Activated CD4-positive, alpha-beta T cell treated with anti-CD3 and anti-CD28 coated beads for 36 hours (primary cell): ENCODE results near the gene MPP2. TPM values are rescaled to one million over a fixed set of nuclear protein-coding genes. Genes with fewer than 3 reads are reported as not detected.
A peak's percentile ranks its signal among the peaks of the same experiment; 100 is the strongest.
"Not testable (repeated sequence)": the region's sequence is repeated elsewhere in the genome, so short reads cannot be mapped to it uniquely, and the experiment has no call there.

Source experiments
- ATAC-seq: fragments of 200-7000 bp; cut with Tn5 transposase; one replicate; pipeline ENCODE4 v1.10.0; 2021; ENCODE audit warnings: mild to moderate bottlenecking, moderate library complexity
- CTCF ChIA-PET: fragments of 350-600 bp; sonication (Branson Sonifier 250); formaldehyde crosslinking; loops from one replicate; lab custom pipeline; 2021; ENCODE audit warnings: antibody characterized with exemption; lab: Charles Lee
- POLR2A ChIA-PET: fragments of 350-600 bp; sonication (Branson Sonifier 250); formaldehyde crosslinking; loops from one replicate; lab custom pipeline; 2021; ENCODE audit warnings: antibody characterized with exemption, inconsistent platforms; lab: Charles Lee
- DNase-seq: peaks from one replicate; pipeline ENCODE4 v3.0.0-alpha.2; 2020
- H3K27ac Mint-ChIP-seq: one replicate; pipeline ENCODE4 v1.8.0; 2021; ENCODE audit warnings: mixed read lengths
- H3K27me3 Mint-ChIP-seq: one replicate; pipeline ENCODE4 v1.8.0; 2021; ENCODE audit warnings: mixed read lengths
- H3K36me3 Mint-ChIP-seq: one replicate; pipeline ENCODE4 v1.8.0; 2021; ENCODE audit warnings: low read depth, mixed read lengths
- H3K4me1 Mint-ChIP-seq: one replicate; pipeline ENCODE4 v1.8.0; 2021; ENCODE audit warnings: mixed read lengths
- H3K4me3 Mint-ChIP-seq: one replicate; pipeline ENCODE4 v1.8.0; 2021; ENCODE audit warnings: mild to moderate bottlenecking, moderate library complexity, mixed read lengths
- H3K9me3 Mint-ChIP-seq: one replicate; pipeline ENCODE4 v1.8.0; 2021; ENCODE audit warnings: low read depth, mixed read lengths
- intact Hi-C, 2 experiments: fragments of 100-400 bp; cut with DNase I in 1 of 2; cut with micrococcal nuclease in 1 of 2; formaldehyde crosslinking; loops; one replicate each; pipeline versions ENCODE4 v1.14.2 to v1.15.1; 2022 to 2024; cut with DNase I, micrococcal nuclease
- total RNA-seq, 2 experiments: library from RNA; stranded (reverse); gene quantifications; one replicate each; pipeline ENCODE4 v1.2.3, GENCODE V29; 2021

MPP2 gene
- total RNA-seq, 2 experiments from 2014 or later = 1.2 to 1.3 TPM

DNA sequence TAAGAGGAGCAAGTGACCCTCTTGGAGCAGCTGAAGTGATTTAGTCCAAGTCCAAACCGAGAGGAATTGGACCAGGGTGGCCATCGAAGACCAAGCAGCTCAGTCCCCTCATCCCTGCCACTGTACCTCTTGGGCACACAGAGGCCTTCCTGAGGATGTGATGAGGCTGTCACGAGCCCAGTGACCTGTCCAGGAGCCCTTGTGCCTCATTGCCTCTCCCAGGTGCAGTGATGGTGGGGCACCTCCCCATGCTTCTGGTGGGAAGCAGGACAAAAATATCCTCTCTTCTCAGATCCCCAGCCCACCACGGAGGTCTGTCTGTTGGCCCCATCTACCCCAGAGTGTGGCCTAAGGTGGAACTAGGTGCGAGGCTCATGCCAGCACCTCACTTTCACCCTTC, 63.1 kb downstream of the MPP2 start:
- Mint-ChIP-seq H3K4me3 (no peak overlapping the region), H3K36me3 (no peaks in the 10 kb centered on the region), H3K27me3 (peaks cover 24% of the 10 kb centered on the region), H3K9me3 (no peaks in the 10 kb centered on the region), H3K4me1 (no peaks in the 10 kb centered on the region), H3K27ac (no peak overlapping the region)
- no peak for ATAC-seq
- DNase-seq = no peak
- intact Hi-C loops = no loop called here
- CTCF ChIA-PET = interaction anchor here (0.6 to 1.2 kb wide), 3 partner anchors 9 to 510 kb away, joined by 3 to 5 read pairs (median 5); no protein-coding TSS in a partner anchor
- POLR2A ChIA-PET = no interaction called here

DNA sequence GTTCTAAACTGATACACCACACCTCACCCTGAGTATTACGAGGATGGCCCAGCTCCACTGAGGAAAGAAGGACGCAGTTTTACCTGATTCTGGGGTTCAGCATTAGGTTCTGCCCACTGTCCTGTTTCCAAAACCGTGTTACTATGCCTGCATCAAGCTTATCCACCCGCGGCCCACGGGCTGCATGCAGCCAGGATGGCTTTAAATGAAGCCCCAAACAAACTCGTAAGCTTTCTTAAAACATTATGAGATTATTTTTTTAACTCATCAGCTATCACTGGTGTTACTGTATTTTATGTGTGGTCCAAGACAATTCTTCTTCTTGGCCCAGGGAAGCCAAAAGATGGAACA, 64.4 kb downstream of the MPP2 start:
- intact Hi-C loops = no loop called here
- H3K27me3 Mint-ChIP-seq = peaks cover 19% of the 10 kb centered on the region
- no peaks in the 10 kb centered on the region for H3K36me3 Mint-ChIP-seq
- ATAC-seq (no peak), DNase-seq (no peak)
- H3K27ac Mint-ChIP-seq = no peak overlapping the region
- POLR2A ChIA-PET = no interaction called here
- H3K4me3 Mint-ChIP-seq = no peak overlapping the region
- H3K4me1 Mint-ChIP-seq = no peaks in the 10 kb centered on the region
- CTCF ChIA-PET = interaction anchor here (0.7 to 1.2 kb wide), 3 partner anchors 10 to 445 kb away, joined by 3 to 5 read pairs (median 3); no protein-coding TSS in a partner anchor
- no peaks in the 10 kb centered on the region for H3K9me3 Mint-ChIP-seq

DNA sequence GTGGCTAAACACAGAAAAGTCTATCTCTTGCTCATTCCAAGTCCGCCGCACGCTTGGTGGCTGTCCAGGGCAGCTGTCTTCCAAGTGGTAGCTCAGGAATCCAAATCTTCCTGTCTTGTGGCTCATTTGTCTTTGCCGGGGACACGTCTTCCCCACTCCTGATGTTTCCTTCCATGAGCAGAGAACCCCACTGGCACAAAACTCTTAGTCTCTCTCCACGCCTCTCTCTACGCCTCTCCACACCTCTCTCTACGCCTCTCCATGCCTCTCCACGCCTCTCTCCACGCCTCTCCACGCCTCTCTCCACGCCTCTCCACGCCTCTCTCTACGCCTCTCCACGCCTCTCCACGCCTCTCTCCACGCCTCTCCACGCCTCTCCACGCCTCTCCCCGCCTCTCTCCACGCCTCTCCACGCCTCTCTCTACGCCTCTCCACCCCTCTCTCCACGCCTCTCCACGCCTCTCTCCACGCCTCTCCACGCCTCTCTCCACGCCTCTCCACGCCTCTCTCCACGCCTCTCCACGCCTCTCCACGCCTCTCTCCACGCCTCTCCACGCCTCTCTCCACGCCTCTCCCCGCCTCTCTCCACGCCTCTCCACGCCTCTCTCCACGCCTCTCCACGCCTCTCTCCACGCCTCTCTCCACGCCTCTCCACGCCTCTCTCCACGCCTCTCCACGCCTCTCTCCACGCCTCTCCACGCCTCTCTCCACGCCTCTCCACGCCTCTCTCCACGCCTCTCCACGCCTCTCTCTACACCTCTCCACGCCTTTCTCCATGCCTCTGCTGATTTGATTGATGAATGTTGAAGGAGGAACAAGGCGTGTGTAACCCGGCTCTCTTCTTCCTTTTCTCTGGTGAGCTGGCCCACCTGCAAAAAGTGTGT, 65.0 kb downstream of the MPP2 start:
- H3K36me3 Mint-ChIP-seq, DNase-seq, H3K9me3 Mint-ChIP-seq, H3K4me3 Mint-ChIP-seq, ATAC-seq, H3K27ac Mint-ChIP-seq, POLR2A ChIA-PET, H3K4me1 Mint-ChIP-seq, intact Hi-C loops: not testable (repeated sequence)
- CTCF ChIA-PET = interaction anchor here (0.7 kb wide), 2 partner anchors 76 to 445 kb away, joined by 3 read pairs; no protein-coding TSS in a partner anchor
- peaks cover 17% of the 10 kb centered on the region for H3K27me3 Mint-ChIP-seq

DNA sequence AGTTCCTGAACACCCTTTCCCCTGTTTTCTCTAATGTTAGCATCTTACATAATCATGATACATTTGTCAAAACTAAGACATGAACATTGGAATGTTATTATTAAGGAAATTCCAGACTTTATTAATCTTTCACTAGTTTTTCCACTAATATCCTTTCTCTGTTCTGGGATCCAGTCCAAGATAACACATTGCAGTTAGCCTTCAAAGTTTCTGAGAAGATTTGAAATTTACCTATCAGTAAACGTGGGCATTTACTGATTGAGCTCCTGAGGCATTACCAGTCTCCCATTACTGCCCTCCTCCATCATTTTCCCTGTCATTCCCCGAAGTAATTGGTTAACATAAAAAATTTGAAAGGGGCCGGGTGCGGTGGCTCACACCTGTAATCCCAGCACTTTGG, 66.1 kb downstream of the MPP2 start:
- Mint-ChIP-seq H3K4me1 (no peaks in the 10 kb centered on the region), H3K27ac (no peak overlapping the region), H3K27me3 (peaks cover 17% of the 10 kb centered on the region), H3K4me3 (no peak overlapping the region), H3K36me3 (no peaks in the 10 kb centered on the region), H3K9me3 (no peaks in the 10 kb centered on the region)
- ATAC-seq (no peak), DNase-seq (no peak)
- ChIA-PET CTCF (interaction anchor here (0.7 kb wide), 1 partner anchor 69 kb away, joined by 3 read pairs; no protein-coding TSS in a partner anchor), POLR2A (no interaction called here)
- intact Hi-C loops = no loop called here

DNA sequence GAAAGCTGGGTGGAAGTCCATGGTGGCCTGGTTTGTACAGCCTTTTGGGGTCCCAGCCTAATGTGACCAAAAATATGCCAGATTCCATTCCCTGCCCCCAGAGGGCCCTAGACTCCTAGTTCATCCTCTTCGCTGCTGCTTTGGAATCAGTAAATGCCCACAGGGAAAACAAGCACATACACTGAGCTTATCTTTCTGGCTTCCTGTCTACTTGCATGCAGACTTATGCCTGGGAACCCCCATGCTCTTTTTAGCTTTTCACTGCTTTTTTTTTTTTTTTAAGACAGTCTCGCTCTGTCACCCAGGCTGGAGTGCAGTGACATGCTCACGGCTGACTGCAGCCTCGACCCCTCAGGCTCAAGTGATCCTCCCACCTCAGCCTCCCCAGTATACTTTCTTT, 66.5 kb downstream of the MPP2 start:
- Mint-ChIP-seq H3K4me3 (no peak overlapping the region), H3K9me3 (no peaks in the 10 kb centered on the region), H3K4me1 (no peaks in the 10 kb centered on the region), H3K27ac (no peak overlapping the region), H3K36me3 (no peaks in the 10 kb centered on the region), H3K27me3 (peaks cover 19% of the 10 kb centered on the region)
- ChIA-PET CTCF (interaction anchor here (0.7 kb wide), 1 partner anchor 69 kb away, joined by 3 read pairs; no protein-coding TSS in a partner anchor), POLR2A (no interaction called here)
- DNase-seq = no peak
- ATAC-seq = no peak
- intact Hi-C loops = no loop called here

DNA sequence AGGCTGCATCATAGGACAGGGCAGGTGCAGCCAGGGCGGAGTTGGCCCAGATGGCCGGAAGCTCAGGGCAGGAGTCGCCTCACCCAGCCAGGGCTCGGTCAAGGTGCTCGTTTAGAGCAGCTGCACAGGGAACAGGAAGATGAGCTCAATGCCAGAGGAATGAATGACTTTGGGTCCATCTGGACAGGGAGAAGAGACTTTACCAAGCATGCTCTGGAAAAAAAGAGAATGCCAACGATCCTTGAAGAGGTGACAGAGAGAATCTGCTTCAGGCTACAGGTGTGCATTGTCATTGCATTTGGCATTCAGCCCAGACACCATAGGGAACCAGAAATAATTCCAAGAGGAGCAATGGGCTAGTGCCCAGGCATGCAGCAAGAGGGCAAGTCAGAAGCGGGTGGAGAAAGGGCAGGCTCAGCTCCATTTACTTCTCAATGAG, 67.6 kb downstream of the MPP2 start:
- intact Hi-C loops = no loop called here
- DNase-seq = no peak
- POLR2A ChIA-PET = no interaction called here

DNA sequence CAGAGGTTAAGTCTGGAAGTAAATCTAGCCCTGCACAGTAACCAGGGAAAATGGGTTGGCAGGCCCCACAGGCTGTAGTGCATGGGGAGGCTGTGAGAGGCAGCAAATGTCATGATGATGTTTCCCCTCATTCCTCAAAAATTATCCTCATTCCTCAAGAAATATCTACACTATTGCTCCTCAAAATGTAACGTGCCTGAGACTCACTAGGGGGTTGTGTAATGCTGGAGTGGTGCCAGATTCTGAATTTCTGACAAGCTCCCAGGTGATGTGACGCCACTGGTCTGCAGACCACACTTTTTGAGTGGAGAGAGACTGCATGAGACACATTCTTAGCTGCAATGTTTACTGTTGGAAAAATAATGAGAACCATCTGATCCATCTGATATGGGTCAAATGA, 73.2 kb downstream of the MPP2 start:
- POLR2A ChIA-PET = no interaction called here
- CTCF ChIA-PET = interaction anchor here (1.2 kb wide), 1 partner anchor 12 kb away, joined by 11 read pairs; the partner anchor contains the start of gene CD300LG
- peaks cover 17% of the 10 kb centered on the region for H3K4me1 Mint-ChIP-seq
- H3K4me3 Mint-ChIP-seq = no peak overlapping the region
- H3K27me3 Mint-ChIP-seq = peaks cover 34% of the 10 kb centered on the region
- no peaks in the 10 kb centered on the region for H3K9me3 Mint-ChIP-seq
- no peak overlapping the region for H3K27ac Mint-ChIP-seq
- DNase-seq = no peak
- H3K36me3 Mint-ChIP-seq = no peaks in the 10 kb centered on the region
- intact Hi-C loops = loop anchor here in 1 of 2 experiments (5.0 kb wide), 1 partner anchor 52 kb away; the partner anchor contains the start of gene CFAP97D1
- ATAC-seq = no peak

More for the DNA sequence above, 67.6 kb downstream of the MPP2 start:
- peaks cover 19% of the 10 kb centered on the region for H3K27me3 Mint-ChIP-seq
- ATAC-seq = no peak
- no peaks in the 10 kb centered on the region for H3K4me1 Mint-ChIP-seq
- H3K4me3 Mint-ChIP-seq = no peak overlapping the region
- no peak overlapping the region for H3K27ac Mint-ChIP-seq
- CTCF ChIA-PET = interaction anchor here (0.6 kb wide), 1 partner anchor 40 kb away, joined by 3 read pairs; no protein-coding TSS in a partner anchor
- no peaks in the 10 kb centered on the region for H3K9me3 Mint-ChIP-seq
- H3K36me3 Mint-ChIP-seq = no peaks in the 10 kb centered on the region

DNA sequence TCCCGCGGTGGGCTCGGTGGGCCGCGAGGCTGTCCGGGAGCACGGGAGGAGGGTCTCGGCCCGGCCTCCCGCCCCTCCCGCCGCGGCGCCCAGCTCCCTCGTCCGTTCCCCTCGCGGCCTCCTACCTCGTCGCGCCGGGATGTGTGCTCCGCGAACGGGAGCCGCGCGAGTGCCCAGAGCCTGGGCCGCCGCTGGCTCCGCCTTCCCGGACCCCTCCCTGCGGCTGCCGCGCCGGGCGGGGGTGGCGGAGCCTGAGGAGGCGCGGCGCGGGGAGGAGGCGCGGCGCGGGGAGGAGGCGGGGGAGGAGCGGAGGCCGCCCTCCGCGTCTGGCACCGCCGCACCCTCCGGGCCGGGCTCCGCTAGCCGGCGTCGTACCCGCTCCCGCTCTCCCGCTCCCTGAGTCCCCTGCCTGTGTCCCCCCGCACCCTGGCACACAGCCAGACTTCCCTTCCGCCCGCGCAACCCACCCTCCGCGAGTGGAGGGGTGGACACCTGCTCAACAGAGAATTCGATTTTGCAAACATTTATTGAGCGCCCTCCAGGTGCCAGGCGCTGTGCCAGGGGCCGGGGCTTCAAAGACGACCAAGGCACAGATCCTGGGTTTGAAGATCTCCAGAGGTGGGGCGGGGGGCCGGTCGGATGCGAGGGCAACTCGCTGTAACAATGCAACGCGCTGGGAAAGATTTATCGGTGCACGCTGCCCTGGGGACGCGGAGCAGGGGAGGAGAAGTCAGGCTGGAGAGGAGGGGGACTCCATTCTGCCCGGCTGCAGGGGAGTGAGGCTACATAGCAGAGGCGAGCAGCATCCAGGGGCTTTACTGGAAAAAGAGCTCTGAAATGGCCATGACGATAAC, 74.1 kb downstream of the MPP2 start, which contains the start of gene MPP3:
TSS of gene MPP3 (minus strand) at position 171 of the 854 bp plus-strand sequence. CDS start 1,240 bp downstream, outside the sequence.
- ChIA-PET POLR2A (no interaction called here), CTCF (interaction anchor here (1.2 kb wide), 1 partner anchor 13 kb away, joined by 11 read pairs; the partner anchor contains the start of gene CD300LG)
- H3K4me1 Mint-ChIP-seq = peaks cover 17% of the 10 kb centered on the region
- H3K9me3 Mint-ChIP-seq = no peaks in the 10 kb centered on the region
- ATAC-seq (peak; percentile 74), DNase-seq (peak; percentile 63)
- no peak within 1 kb of the TSS for H3K27ac Mint-ChIP-seq
- H3K27me3 Mint-ChIP-seq = peaks cover 34% of the 10 kb centered on the region
- H3K36me3 Mint-ChIP-seq = no peaks in the 10 kb centered on the region
- peak within 1 kb of the TSS; percentile 66 for H3K4me3 Mint-ChIP-seq
- intact Hi-C loops = loop anchor here (2.0 to 5.0 kb wide), 2 partner anchors 51 to 54 kb away; partner anchors contain the start of genes CFAP97D1 (in 1 of the 2) and DUSP3 (in 1 of the 2)

DNA sequence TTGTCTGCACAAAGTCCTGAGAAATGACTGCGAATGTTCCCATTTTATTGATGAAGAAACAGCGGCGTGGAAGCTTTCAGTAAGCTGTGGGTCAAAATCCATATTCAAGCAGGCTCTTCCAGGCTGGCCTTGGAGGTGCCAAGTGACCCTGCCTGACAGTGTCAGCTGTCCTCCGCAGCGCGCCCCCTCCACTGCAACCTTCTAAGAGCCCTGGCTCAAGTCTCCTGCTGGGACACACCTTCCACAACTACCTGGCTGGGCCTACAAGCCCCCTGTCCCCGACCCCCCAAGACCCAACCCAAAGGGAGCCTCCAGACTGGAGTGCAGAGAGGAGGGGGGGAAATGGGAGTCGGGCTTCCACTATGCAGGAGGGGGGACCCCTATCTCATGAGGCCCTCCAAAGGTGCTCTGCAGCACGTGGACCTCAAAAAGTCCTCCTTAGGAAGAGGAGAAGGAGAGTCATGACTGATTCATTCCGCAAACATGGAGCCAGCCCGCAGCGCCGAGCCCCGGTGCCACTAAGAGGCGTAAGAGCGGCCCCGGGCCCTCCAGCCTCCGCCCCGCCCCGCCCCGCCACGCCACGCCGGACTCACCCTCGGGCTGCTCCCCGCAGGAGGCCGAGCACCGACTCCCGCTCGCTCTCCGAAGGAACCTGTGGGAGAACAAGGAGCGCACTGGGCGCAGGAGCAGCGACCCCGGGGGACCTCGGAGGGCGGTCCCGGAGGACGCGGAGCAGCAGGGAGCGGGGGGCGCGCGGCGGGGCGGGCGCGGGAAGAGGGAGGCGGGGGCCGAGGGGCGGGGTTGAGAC, 75.0 kb downstream of the MPP2 start:
- intact Hi-C loops = loop anchor here (2.0 to 5.0 kb wide), 2 partner anchors 50 to 54 kb away; partner anchors contain the start of genes CFAP97D1 (in 1 of the 2) and DUSP3 (in 1 of the 2)

DNA sequence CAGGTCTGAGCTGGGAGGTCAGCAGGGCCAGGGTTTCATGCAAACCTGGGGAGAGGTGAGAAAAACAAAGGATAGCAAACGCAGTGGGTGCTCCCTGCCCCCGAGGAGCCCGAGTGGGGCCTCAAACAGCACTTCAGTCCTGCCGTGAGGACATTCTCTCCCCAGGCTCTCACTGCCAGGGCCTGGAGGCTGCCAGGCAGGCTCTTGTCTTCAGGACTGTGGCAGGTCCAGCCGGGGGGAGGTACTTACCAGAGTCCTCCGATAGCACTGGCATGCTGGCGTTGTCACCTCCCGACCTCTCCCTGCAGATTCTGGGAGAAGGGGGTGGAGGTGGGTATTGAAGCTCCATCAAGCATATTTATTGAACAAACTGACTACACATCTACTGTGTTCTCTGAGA, 75.7 kb downstream of the MPP2 start:
- no peak for DNase-seq
- POLR2A ChIA-PET = no interaction called here
- Mint-ChIP-seq H3K27ac (no peak overlapping the region), H3K4me3 (peak overlapping the region; percentile 66), H3K27me3 (peaks cover 32% of the 10 kb centered on the region), H3K9me3 (no peaks in the 10 kb centered on the region), H3K36me3 (no peaks in the 10 kb centered on the region), H3K4me1 (peaks cover 17% of the 10 kb centered on the region)
- no peak for ATAC-seq
- CTCF ChIA-PET = interaction anchor here (0.7 to 0.8 kb wide), 2 partner anchors 24 to 378 kb away, joined by 3 read pairs; no protein-coding TSS in a partner anchor
- intact Hi-C loops = loop anchor here (2.0 to 5.0 kb wide), 2 partner anchors 49 to 53 kb away; partner anchors contain the start of genes CFAP97D1 (in 1 of the 2) and DUSP3 (in 1 of the 2)

More for the DNA sequence above, 75.0 kb downstream of the MPP2 start:
- H3K27ac Mint-ChIP-seq = no peak overlapping the region
- no peaks in the 10 kb centered on the region for H3K9me3 Mint-ChIP-seq
- ChIA-PET CTCF (interaction anchor here (0.8 kb wide), 1 partner anchor 23 kb away, joined by 3 read pairs; no protein-coding TSS in a partner anchor), POLR2A (no interaction called here)
- H3K36me3 Mint-ChIP-seq = no peaks in the 10 kb centered on the region
- peaks cover 32% of the 10 kb centered on the region for H3K27me3 Mint-ChIP-seq
- DNase-seq (peak; percentile 38), ATAC-seq (peak; percentile 24)
- peaks cover 17% of the 10 kb centered on the region for H3K4me1 Mint-ChIP-seq
- H3K4me3 Mint-ChIP-seq = peak overlapping the region; percentile 66
